Keratinocyte (primary cell): ENCODE data around the gene AVL9.

ENCODE experiments used
- CTCF ChIP-seq, 3 experiments: IDR thresholded peaks in 1 of 3; conservative IDR thresholded peaks in 1 of 3; optimal IDR thresholded peaks in 1 of 3; 2 replicates in 2 of 3; 3 replicates in 1 of 3; pipeline versions ENCODE3 to v1.5.1; 2011; ENCODE audit warnings: low read length in 3 of 3, mild to moderate bottlenecking in 3 of 3, moderate library complexity in 2 of 3, control low read depth in 1 of 3, inconsistent platforms in 1 of 3; ENCODE audit not compliant: insufficient read depth in 2 of 3; ENCODE audit errors: extremely low read depth in 1 of 3
- EZH2 ChIP-seq: IDR thresholded peaks from one replicate; pipeline ENCODE4 v1.6.1; 2012; ENCODE audit warnings: inconsistent platforms, mild to moderate bottlenecking, low read length, moderate library complexity

DNA sequence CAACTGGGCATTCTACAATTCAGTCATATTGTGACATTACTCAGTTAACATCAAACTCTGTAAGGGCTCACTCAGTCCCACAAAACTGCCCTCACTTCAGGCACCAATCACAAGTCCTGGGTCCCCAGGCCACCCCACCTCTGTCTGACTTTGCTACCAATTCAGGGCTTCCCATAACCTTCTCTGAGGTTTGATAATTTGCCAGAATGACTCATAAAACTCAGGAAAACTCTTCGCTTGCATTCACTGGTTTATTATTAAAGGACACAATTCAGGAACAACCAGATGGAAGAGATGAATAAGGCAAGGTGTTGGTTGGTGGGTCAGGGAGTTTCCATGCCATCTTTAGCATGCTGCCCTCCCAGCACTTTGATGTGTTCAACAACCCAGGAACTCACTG, 41.3 kb downstream of the AVL9 start:
- no peak for TF ChIP-seq CTCF (optimal IDR thresholded peaks at IDR 0.05 in 1 of 3, IDR thresholded peaks at IDR 0.05 in 1 of 3, conservative IDR thresholded peaks at IDR 0.05 in 1 of 3; ENCODE audit: extremely low read depth in 1 of 3, insufficient read depth in 2 of 3, low read length in 3 of 3)
- no peak for TF ChIP-seq EZH2
